SK-N-SH treated with all-trans-retinoic acid at 6 μM for 48 hours (cell line): ENCODE results near the gene SLC25A36.

Source experiments
- ARNTL ChIP-seq: fragments of 450-650 bp; formaldehyde crosslinking; IDR thresholded peaks from 2 replicates; pipeline ENCODE4 v1.5.0; 2020; ENCODE audit warnings: low read depth, mild to moderate bottlenecking, moderate library complexity, borderline replicate concordance
- PATZ1 ChIP-seq: fragments of 250-450 bp; sonication (Bioruptor Pico); IDR thresholded peaks from 2 replicates; pipeline ENCODE4 v1.8.0; 2020; ENCODE audit warnings: mild to moderate bottlenecking, moderate library complexity, borderline replicate concordance
- PPARA ChIP-seq: fragments of 250-450 bp; sonication (Bioruptor Pico); IDR thresholded peaks from 2 replicates; pipeline ENCODE4 v1.5.0; 2020; ENCODE audit warnings: mild to moderate bottlenecking, borderline replicate concordance
- RARB ChIP-seq: fragments of 250-450 bp; sonication (Bioruptor Pico); IDR thresholded peaks from 2 replicates; pipeline ENCODE4 v1.8.0; 2021; ENCODE audit warnings: mild to moderate bottlenecking, moderate library complexity
- TCF4 ChIP-seq: fragments of 250-450 bp; sonication (Bioruptor Pico); IDR thresholded peaks from 2 replicates; pipeline ENCODE4 v1.8.0; 2021; ENCODE audit warnings: mild to moderate bottlenecking, moderate library complexity, borderline replicate concordance
- ZC3H10 ChIP-seq: fragments of 250-450 bp; sonication (Bioruptor Pico); IDR thresholded peaks from 2 replicates; pipeline ENCODE4 v1.5.1; 2021; ENCODE audit warnings: mild to moderate bottlenecking, moderate library complexity
- ZFP3 ChIP-seq: fragments of 250-450 bp; sonication (Bioruptor Pico); IDR thresholded peaks from 2 replicates; pipeline ENCODE4 v1.5.0; 2020; ENCODE audit warnings: mild to moderate bottlenecking, moderate library complexity
- ZFP30 ChIP-seq: fragments of 450-650 bp; formaldehyde crosslinking; IDR thresholded peaks from 2 replicates; pipeline ENCODE4 v1.5.0; 2022; ENCODE audit warnings: mild to moderate bottlenecking, moderate library complexity

- TF ChIP-seq ZFP30 (CRISPR knock-in tag) (no peak), ZFP3 (no peak), TCF4 (no peak), ZC3H10 (CRISPR knock-in tag) (no peak), PATZ1 (no peak), PPARA (no peak), RARB (no peak), ARNTL (CRISPR knock-in tag) (no peak)
These were observed 30.8 kb upstream of the SLC25A36 start for GRCh38 chr3:140910860-140911259.
